Myocyte (in vitro differentiated cells): Measurements from ENCODE around the gene H1-8. TPM values are rescaled to one million over a fixed set of nuclear protein-coding genes. Genes with fewer than 3 reads are reported as not detected.
"Not testable (repeated sequence)": the region's sequence is repeated elsewhere in the genome, so short reads cannot be mapped to it uniquely, and the experiment has no call there.

ENCODE experiments used
- DNase-seq: peaks from one replicate; pipeline ENCODE4 v3.0.0-alpha.2; 2012; ENCODE audit warnings: low read depth
- total RNA-seq: library from RNA; depleted of rRNA; stranded (reverse); fragments of >200 nt; gene quantifications from 2 replicates; pipeline ENCODE4 v1.2.3, GENCODE V29; 2014

The H1-8 gene
- total RNA-seq, 1 donor from 2014 or later = not detected

GRCh38 chr3:129515108-129515820 is 27.7 kb upstream of the H1-8 start:
- DNase-seq = not testable (repeated sequence)

- DNase-seq = not testable (repeated sequence)
Observed at GRCh38 chr3:129515821-129516432, 27.0 kb upstream of the H1-8 start.

GRCh38 chr3:129517516-129517915 is 25.5 kb upstream of the H1-8 start:
- no peak for DNase-seq

- DNase-seq = no peak
Observed at GRCh38 chr3:129518038-129518561, 24.9 kb upstream of the H1-8 start.

- DNase-seq = no peak
Observed at GRCh38 chr3:129518581-129518980, 24.4 kb upstream of the H1-8 start.

- no peak for DNase-seq
Observed at GRCh38 chr3:129519449-129519848, 23.5 kb upstream of the H1-8 start.

GRCh38 chr3:129519896-129520715 is 22.9 kb upstream of the H1-8 start:
- no peak for DNase-seq

GRCh38 chr3:129520960-129521359 is 22.0 kb upstream of the H1-8 start:
- no peak for DNase-seq

GRCh38 chr3:129521611-129522010 is 21.4 kb upstream of the H1-8 start:
- DNase-seq = no peak

- DNase-seq = no peak
Observed at GRCh38 chr3:129522953-129523352, 20.0 kb upstream of the H1-8 start.

- DNase-seq = no peak
Observed at GRCh38 chr3:129524081-129524480, 18.9 kb upstream of the H1-8 start.

- DNase-seq = no peak
Observed at GRCh38 chr3:129525341-129525968, 17.5 kb upstream of the H1-8 start.

GRCh38 chr3:129526121-129526900 is 16.7 kb upstream of the H1-8 start:
- no peak for DNase-seq

GRCh38 chr3:129527262-129527661 is 15.7 kb upstream of the H1-8 start:
- no peak for DNase-seq

- no peak for DNase-seq
Observed at GRCh38 chr3:129528589-129529100, 14.3 kb upstream of the H1-8 start, which contains the start of gene RHO. TSS of gene RHO (plus strand) at chr3:129528639. CDS start at chr3:129528734, 95 bp downstream.

- DNase-seq = no peak
Observed at GRCh38 chr3:129529436-129530210, 13.4 kb upstream of the H1-8 start.

GRCh38 chr3:129530251-129530791 is 12.7 kb upstream of the H1-8 start:
- no peak for DNase-seq

- no peak for DNase-seq
Observed at GRCh38 chr3:129530821-129531220, 12.2 kb upstream of the H1-8 start.

GRCh38 chr3:129531699-129532098 is 11.3 kb upstream of the H1-8 start:
- DNase-seq = no peak
